Inflammatory macrophage treated with lipopolysaccharide for 4 hours (primary cell): ENCODE results near the gene ZNF579.

ENCODE experiments used
- DNase-seq: peaks from one replicate; pipeline ENCODE4 v3.0.0-alpha.2; 2020

Gene ZNF579

GRCh38 chr19:55580628-55581144 is at the start of gene ZNF579:
Gene ZNF579 (minus strand): TSS chr19:55580848. CDS start chr19:55579639, 1,209 bp downstream.
- DNase-seq = peak; percentile 83

- DNase-seq = no peak
Measured at GRCh38 chr19:55626350-55626749, 45.7 kb upstream of the ZNF579 start.

GRCh38 chr19:55625004-55625326 is 44.3 kb upstream of the ZNF579 start:
- no peak for DNase-seq

- peak; percentile 94 for DNase-seq
Measured at GRCh38 chr19:55624109-55625003, 43.7 kb upstream of the ZNF579 start, which contains the start of gene ZNF784. Gene ZNF784 (minus strand): TSS chr19:55624566. CDS start chr19:55624561, 5 bp downstream.

GRCh38 chr19:55623561-55623960 is 42.9 kb upstream of the ZNF579 start:
- no peak for DNase-seq

- no peak for DNase-seq
Measured at GRCh38 chr19:55623130-55623529, 42.5 kb upstream of the ZNF579 start.

- no peak for DNase-seq
Measured at GRCh38 chr19:55622242-55622969, 41.8 kb upstream of the ZNF579 start.

GRCh38 chr19:55621673-55622231 is 41.1 kb upstream of the ZNF579 start:
- no peak for DNase-seq

GRCh38 chr19:55621205-55621672 is 40.6 kb upstream of the ZNF579 start:
- no peak for DNase-seq

GRCh38 chr19:55620410-55621204 is 40.0 kb upstream of the ZNF579 start:
- peak; percentile 71 for DNase-seq

GRCh38 chr19:55619286-55619685 is 38.6 kb upstream of the ZNF579 start:
- DNase-seq = peak; percentile 69

- no peak for DNase-seq
Measured at GRCh38 chr19:55618426-55618825, 37.8 kb upstream of the ZNF579 start.

- DNase-seq = no peak
Measured at GRCh38 chr19:55617426-55617825, 36.8 kb upstream of the ZNF579 start.

GRCh38 chr19:55616395-55616875 is 35.8 kb upstream of the ZNF579 start:
- DNase-seq = no peak

- no peak for DNase-seq
Measured at GRCh38 chr19:55615543-55616394, 35.1 kb upstream of the ZNF579 start.

- DNase-seq = no peak
Measured at GRCh38 chr19:55614711-55615542, 34.3 kb upstream of the ZNF579 start.

GRCh38 chr19:55613930-55614710 is 33.5 kb upstream of the ZNF579 start:
- no peak for DNase-seq

- DNase-seq = no peak
Measured at GRCh38 chr19:55613396-55613795, 32.7 kb upstream of the ZNF579 start.

GRCh38 chr19:55611983-55612645 is 31.5 kb upstream of the ZNF579 start:
- peak; percentile 19 for DNase-seq
